ENCODE results near the gene PITPNM3.

PITPNM3 gene

GRCh38 chr17:6452471-6453266 is 103.7 kb downstream of the PITPNM3 start:
- FAIRE-seq: peak; percentile 52
- DNase-seq (ENCODE audit: insufficient read length, low spot score): no peak

- DNase-seq (ENCODE audit: insufficient read length, low spot score): no peak
- FAIRE-seq: no peak
Observed at GRCh38 chr17:6450926-6451832, 105.2 kb downstream of the PITPNM3 start.

- DNase-seq (ENCODE audit: insufficient read length, low spot score): no peak
- no peak for FAIRE-seq
Observed at GRCh38 chr17:6449307-6449706, 107.0 kb downstream of the PITPNM3 start.

- no peak for FAIRE-seq
Observed at GRCh38 chr17:6448473-6448872, 107.9 kb downstream of the PITPNM3 start.

GRCh38 chr17:6446516-6447100 is 109.7 kb downstream of the PITPNM3 start:
- no peak for FAIRE-seq
- DNase-seq (ENCODE audit: insufficient read length, low spot score): no peak

More at GRCh38 chr17:6448473-6448872, 107.9 kb downstream of the PITPNM3 start:
- no peak for DNase-seq (ENCODE audit: insufficient read length, low spot score)

- DNase-seq (ENCODE audit: insufficient read length, low spot score) (no peak), FAIRE-seq (no peak)
Observed at GRCh38 chr17:6444571-6445335, 111.6 kb downstream of the PITPNM3 start.

DNA sequence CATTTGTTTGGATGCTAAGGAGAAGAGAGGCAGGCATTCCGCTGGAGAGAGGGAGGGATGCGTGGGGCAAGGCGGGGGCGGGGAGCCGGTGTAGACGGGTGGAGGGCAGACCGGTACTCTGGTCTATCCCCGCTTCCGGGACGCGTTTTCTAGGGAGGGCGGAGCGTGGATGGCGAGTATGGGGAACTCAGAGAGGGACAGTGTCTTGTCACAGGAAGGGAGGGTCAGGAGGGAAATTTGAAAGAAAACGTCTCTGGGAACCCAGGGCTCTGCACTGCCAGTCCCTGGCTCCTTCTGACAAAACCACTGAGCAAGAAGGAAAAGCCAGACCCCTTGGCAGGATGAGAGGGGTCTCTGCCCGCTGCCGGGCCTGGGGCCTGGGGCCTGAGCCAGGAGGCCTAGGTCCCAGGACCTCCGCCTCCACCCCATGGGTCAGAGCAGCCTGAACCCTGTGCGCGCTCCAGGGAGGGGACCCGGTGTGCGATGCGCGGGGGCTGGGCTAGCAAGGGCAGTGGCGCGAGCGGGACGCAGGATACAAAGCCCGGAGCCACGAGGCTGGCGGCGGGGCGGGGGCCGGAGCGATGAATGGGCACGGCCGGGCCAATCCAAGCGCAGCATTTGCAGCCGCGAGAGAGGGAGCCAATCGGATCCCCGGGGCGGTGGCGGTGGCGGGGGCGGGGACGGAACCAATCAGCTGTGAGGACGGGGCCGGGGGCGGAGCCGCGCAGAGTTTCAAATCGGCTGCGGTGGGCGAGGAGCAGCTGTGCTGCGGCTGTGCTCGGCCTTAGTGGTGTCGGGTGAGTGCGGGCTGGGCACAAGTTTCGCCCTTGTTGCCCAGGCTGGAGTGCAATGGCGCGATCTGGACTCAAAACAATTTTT is 112.4 kb downstream of the PITPNM3 start, which contains the start of gene PIMREG:
Gene PIMREG (plus strand): TSS at position 764 of the 879 bp plus-strand sequence. CDS start 656 bp downstream, outside the sequence.
- peak; percentile 97 for FAIRE-seq
- peak; percentile 98 for DNase-seq (ENCODE audit: insufficient read length, low spot score)

DNA sequence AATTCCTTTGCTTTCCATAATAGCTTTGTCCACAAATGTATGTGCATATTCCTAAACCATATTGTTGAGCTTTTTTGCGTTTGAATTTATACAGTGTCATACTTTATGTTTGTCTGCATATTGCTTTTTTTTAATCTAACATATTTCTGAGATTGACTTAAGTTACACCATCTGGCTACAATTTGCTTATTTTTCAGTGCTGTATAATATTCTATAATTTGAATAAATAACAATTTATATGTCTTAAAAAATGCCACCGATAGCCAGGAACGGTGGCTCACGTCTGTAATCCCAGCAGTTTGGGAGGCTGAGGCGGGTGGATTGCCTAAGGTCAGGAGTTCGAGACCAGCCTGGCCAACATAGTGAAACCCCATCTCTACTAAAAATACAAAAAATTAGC is 113.6 kb downstream of the PITPNM3 start:
- no peak for FAIRE-seq
- no peak for DNase-seq (ENCODE audit: insufficient read length, low spot score)

- no peak for FAIRE-seq
Observed at GRCh38 chr17:6439951-6440350, 116.4 kb downstream of the PITPNM3 start.

GRCh38 chr17:6437956-6438355 is 118.4 kb downstream of the PITPNM3 start:
- FAIRE-seq: no peak
- DNase-seq (ENCODE audit: insufficient read length, low spot score): no peak

More at GRCh38 chr17:6439951-6440350, 116.4 kb downstream of the PITPNM3 start:
- DNase-seq (ENCODE audit: insufficient read length, low spot score): no peak

GRCh38 chr17:6437466-6437865 is 118.9 kb downstream of the PITPNM3 start:
- FAIRE-seq: no peak
- DNase-seq (ENCODE audit: insufficient read length, low spot score): no peak

GRCh38 chr17:6435968-6436367 is 120.4 kb downstream of the PITPNM3 start:
- peak; percentile 33 for FAIRE-seq
- peak; percentile 87 for DNase-seq (ENCODE audit: insufficient read length, low spot score)

DNA sequence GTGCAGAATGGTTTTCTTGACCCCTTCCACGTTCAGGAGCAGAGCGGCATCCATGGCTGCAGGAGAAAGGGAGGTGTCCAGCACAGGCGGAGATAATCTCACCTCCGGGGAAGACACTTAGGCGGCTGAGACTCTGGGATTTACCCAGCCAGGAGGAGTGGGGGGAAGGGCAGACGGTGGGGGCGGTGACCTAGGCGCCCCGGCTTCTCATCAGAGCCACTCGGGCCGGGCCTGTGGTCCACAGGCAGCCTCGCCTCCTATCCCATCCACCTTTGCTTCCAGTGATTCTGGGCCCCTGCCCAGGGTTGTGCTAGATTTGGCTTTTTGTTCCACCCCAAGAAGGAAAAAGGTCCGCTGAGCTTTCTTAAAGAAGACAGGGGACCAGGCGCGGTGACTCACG is 121.3 kb downstream of the PITPNM3 start, which contains the start of gene AIPL1:
Gene AIPL1 (minus strand): TSS at position 71 of the 400 bp plus-strand sequence. CDS start 17 bp downstream, at position 54.
- FAIRE-seq (no peak), DNase-seq (ENCODE audit: insufficient read length, low spot score) (no peak)

DNA sequence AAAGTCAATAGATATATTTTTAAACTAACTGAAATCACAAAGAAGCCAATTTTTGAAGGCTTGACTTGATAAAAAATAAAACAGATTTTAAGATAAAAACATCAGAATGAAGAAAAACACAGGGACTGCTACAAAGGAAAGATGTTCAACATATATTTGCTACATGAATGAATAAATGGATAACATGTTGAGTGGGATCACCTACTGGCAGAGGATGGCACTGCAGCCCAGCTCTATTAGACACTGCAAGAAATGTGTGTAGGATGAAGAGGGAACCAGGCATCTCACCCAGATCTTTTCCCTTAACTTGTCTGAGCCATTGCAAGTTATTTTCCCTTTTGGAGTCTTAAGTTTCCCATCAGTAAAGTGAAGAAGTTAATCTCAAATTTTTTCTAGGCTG is 125.6 kb downstream of the PITPNM3 start:
- DNase-seq (ENCODE audit: insufficient read length, low spot score) (no peak), FAIRE-seq (no peak)

- DNase-seq (ENCODE audit: insufficient read length, low spot score) (no peak), FAIRE-seq (no peak)
Observed at GRCh38 chr17:6429266-6429665, 127.1 kb downstream of the PITPNM3 start.

DNA sequence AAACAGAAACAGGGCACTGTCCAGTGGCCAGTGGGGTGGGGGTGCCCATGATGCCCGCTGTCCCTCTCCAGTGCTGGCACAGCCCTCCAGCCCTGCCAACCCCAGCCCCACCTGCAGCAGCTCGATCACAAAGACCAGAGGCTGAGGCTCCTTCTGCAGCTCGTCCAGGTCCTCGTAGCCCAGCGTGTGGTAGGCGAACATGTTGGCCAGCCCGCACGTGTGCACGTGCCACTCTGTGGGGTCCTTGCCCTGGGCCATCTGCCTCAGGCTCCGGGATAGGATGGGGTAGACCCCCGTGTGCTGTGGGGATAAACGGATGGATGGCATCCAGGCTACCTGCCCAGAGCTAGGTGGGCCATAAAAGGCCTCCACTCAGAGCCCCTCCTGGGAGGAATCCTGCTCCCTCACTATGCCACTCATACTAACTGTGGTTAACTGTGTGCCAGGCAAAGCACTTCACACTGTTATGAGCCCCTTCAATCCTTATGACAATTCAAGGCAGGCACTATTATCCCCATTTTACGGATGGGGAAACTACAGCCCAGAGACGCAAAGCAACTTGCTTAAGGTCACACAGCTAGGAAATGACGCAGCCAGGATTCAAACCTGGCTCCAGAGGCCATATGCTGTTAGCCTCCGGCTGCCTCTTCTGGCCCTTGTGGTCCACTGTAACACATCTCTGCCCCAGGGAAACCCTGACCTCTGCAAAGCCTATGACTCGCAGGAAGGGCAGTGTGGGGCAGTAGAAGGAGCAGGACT is 128.0 kb downstream of the PITPNM3 start:
- DNase-seq (ENCODE audit: insufficient read length, low spot score) (no peak), FAIRE-seq (no peak)

DNA sequence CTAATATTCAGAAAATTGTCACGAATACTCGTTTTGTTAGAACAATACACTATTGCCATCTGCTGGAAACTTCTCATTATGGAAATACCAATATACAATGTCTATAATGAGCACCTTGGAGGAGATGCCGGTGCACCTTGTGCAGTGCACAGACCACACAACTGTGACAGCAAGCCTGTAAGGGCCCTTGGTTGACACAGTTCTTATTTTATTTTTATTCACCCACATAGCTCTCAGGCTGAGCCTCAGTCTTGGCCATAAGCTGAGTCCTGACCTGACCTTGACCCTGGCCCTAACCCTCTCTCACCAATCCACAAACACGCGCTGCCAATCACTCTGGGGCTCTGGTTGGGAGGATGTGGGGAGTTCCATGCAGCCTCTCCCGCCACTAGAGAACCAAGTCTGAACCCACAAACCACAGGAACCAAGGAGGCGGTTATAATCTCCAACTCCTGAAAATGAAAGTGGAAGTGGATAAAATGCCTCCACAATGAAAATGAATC is 129.0 kb downstream of the PITPNM3 start:
- no peak for DNase-seq (ENCODE audit: insufficient read length, low spot score)
- FAIRE-seq: no peak

GRCh38 chr17:6426356-6427101 is 129.8 kb downstream of the PITPNM3 start:
- no peak for FAIRE-seq

More at GRCh38 chr17:6426356-6427101, 129.8 kb downstream of the PITPNM3 start:
- no peak for DNase-seq (ENCODE audit: insufficient read length, low spot score)

Measured in HTR-8/SVneo (cell line).